ENCODE measurements around the gene TASOR2.

The TASOR2 gene

GRCh38 chr10:5684971-5685763, 529 bp downstream of the TASOR2 start:
- peak; percentile 55 for DNase-seq (ENCODE audit: low spot score)

- no peak for DNase-seq (ENCODE audit: low spot score)
Measured at GRCh38 chr10:5685764-5686240, 1.2 kb downstream of the TASOR2 start.

GRCh38 chr10:5688587-5688986, 3.9 kb downstream of the TASOR2 start:
- no peak for DNase-seq (ENCODE audit: low spot score)

- no peak for DNase-seq (ENCODE audit: low spot score)
Measured at GRCh38 chr10:5691786-5692185, 7.1 kb downstream of the TASOR2 start.

GRCh38 chr10:5692461-5693358, 8.1 kb downstream of the TASOR2 start:
- peak; percentile 22 for DNase-seq (ENCODE audit: low spot score)

- DNase-seq (ENCODE audit: low spot score), result no peak
Measured at GRCh38 chr10:5694573-5694972, 9.9 kb downstream of the TASOR2 start.

- no peak for DNase-seq (ENCODE audit: low spot score)
Measured at GRCh38 chr10:5697342-5697741, 12.7 kb downstream of the TASOR2 start.

- DNase-seq (ENCODE audit: low spot score), result no peak
Measured at GRCh38 chr10:5698062-5698461, 13.4 kb downstream of the TASOR2 start.

GRCh38 chr10:5708356-5708755, 23.7 kb downstream of the TASOR2 start:
- no peak for DNase-seq (ENCODE audit: low spot score)

- DNase-seq (ENCODE audit: low spot score), result no peak
Measured at GRCh38 chr10:5709865-5710264, 25.2 kb downstream of the TASOR2 start.

GRCh38 chr10:5710859-5711258, 26.2 kb downstream of the TASOR2 start:
- DNase-seq (ENCODE audit: low spot score), result no peak

GRCh38 chr10:5711642-5712041, 27.0 kb downstream of the TASOR2 start:
- no peak for DNase-seq (ENCODE audit: low spot score)

GRCh38 chr10:5719546-5719945, 34.9 kb downstream of the TASOR2 start:
- no peak for DNase-seq (ENCODE audit: low spot score)

- DNase-seq (ENCODE audit: low spot score), result no peak
Measured at GRCh38 chr10:5720182-5720581, 35.5 kb downstream of the TASOR2 start.

- no peak for DNase-seq (ENCODE audit: low spot score)
Measured at GRCh38 chr10:5723692-5724091, 39.1 kb downstream of the TASOR2 start.

GRCh38 chr10:5730766-5731165, 46.1 kb downstream of the TASOR2 start:
- no peak for DNase-seq (ENCODE audit: low spot score)

GRCh38 chr10:5731559-5731958, 46.9 kb downstream of the TASOR2 start:
- no peak for DNase-seq (ENCODE audit: low spot score)

GRCh38 chr10:5732141-5732540, 47.5 kb downstream of the TASOR2 start:
- DNase-seq (ENCODE audit: low spot score), result no peak

Data from AG08395 (cell line).